ENCODE data around the gene PITPNM2. TPM values are rescaled to one million over a fixed set of nuclear protein-coding genes. Genes with fewer than 3 reads are reported as not detected.

PITPNM2 gene
- total RNA-seq, 1 donor from 2014 or later, result 30.2 TPM

- no peak for DNase-seq (ENCODE audit: extremely low read depth, low read depth, low spot score)
These were observed 5.7 kb downstream of the PITPNM2 start for GRCh38 chr12:123145211-123145610.

- no peak for DNase-seq (ENCODE audit: extremely low read depth, low read depth, low spot score)
These were observed 7.0 kb downstream of the PITPNM2 start for GRCh38 chr12:123143736-123144461.

- no peak for DNase-seq (ENCODE audit: extremely low read depth, low read depth, low spot score)
These were observed 7.8 kb downstream of the PITPNM2 start for GRCh38 chr12:123142921-123143735.

GRCh38 chr12:123142518-123142840 is 8.4 kb downstream of the PITPNM2 start:
- no peak for DNase-seq (ENCODE audit: extremely low read depth, low read depth, low spot score)

GRCh38 chr12:123141615-123142517 is 9.0 kb downstream of the PITPNM2 start:
- DNase-seq (ENCODE audit: extremely low read depth, low read depth, low spot score), result peak; percentile 45

- no peak for DNase-seq (ENCODE audit: extremely low read depth, low read depth, low spot score)
These were observed 9.9 kb downstream of the PITPNM2 start for GRCh38 chr12:123140676-123141614.

DNA sequence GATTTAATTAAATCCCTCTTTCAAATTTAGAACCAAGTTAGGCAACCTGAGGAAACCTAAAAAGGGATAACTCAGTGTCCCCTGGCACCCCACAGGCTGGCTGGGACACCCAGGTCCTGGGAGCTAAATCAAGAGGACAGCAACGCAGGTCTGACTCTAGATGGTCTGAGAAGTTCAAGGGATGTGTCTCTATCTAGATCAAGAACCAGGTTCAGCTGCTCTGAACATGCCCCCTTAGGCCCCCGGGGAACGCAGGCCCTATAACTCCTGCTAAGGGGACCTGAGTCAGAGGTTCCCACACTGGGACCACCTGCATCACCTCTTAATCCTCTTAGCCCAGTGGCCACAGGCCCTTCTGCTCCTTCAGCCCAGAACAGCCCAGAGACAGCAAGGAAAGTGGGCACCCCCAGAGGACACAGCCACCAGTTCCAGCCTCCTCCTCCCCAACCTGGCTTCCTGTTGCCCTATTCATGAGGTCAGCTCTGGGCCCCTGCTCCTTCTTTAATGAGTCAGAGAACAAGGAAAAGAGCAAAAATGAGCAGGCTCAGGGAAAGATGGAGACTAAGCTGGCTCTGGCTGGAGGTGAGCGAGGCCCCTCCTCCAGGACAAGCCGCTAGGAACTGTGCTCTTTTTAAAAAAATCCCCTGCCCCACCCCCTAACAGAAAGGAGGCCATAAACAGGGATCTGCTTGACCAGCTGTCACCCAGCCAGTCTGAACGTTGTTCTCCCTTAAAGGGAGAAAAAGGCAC is 10.8 kb downstream of the PITPNM2 start:
- no peak for DNase-seq (ENCODE audit: extremely low read depth, low read depth, low spot score)

- DNase-seq (ENCODE audit: extremely low read depth, low read depth, low spot score), result no peak
These were observed 15.2 kb downstream of the PITPNM2 start for GRCh38 chr12:123135688-123136087.

DNA sequence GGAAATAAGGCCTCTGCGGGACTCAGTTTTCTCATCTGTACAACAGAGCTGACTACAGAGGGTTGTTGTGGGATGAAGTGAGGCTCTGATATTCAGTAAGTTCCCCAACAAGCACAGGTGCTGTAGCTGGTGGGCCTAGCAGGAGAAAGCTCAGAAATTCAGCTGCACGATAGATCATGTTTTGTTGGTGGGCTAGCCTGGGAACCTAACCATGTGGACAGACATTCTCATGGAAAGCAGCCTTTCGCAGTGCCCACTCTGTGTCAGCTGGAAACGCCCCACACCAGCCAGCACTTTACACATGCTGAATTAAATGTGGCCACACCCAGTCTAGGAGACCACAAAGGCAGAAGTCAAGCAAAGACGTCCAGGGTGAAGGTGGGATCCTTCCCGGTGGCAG is 16.1 kb downstream of the PITPNM2 start:
- DNase-seq (ENCODE audit: extremely low read depth, low read depth, low spot score), result no peak

DNA sequence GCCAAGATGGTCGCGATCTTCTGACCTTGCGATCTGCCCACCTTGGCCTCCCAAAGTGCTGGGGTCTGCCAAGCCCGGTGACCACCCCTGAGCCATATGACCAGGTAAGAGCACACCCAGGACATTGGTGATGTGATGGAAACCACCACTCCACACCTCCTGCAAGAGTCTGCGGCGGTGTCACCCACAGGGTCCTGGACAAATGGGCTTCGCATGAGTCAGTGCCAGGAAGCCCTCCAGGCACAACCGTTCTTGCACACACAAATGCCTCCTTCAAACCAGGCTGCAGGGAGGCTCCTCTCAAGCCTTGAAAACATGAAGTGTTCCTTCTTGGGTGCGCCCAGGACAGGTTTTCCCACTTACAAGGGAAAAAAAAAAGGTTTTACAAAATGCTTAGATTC is 16.6 kb downstream of the PITPNM2 start:
- DNase-seq (ENCODE audit: extremely low read depth, low read depth, low spot score), result no peak

DNA sequence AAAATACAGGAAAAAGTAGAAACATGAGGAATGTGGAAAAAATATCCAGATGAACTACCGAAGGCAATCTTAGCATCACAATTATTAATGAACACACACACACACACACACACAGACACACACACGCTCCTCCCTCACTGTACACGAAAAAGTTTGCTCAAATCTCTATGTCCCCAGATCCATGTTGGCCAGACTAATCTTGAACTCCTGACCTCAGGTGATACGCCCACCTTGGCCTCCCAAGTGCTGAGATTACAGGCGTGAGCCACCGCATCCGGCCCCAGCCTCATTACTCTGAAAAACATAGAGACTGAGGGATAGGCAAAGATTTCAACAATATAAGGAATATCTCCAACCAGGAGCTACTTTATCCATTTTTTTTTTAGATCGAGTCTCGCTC is 17.2 kb downstream of the PITPNM2 start:
- no peak for DNase-seq (ENCODE audit: extremely low read depth, low read depth, low spot score)

- DNase-seq (ENCODE audit: extremely low read depth, low read depth, low spot score), result no peak
These were observed 17.8 kb downstream of the PITPNM2 start for GRCh38 chr12:123132951-123133619.

- no peak for DNase-seq (ENCODE audit: extremely low read depth, low read depth, low spot score)
These were observed 18.9 kb downstream of the PITPNM2 start for GRCh38 chr12:123131879-123132402.

DNA sequence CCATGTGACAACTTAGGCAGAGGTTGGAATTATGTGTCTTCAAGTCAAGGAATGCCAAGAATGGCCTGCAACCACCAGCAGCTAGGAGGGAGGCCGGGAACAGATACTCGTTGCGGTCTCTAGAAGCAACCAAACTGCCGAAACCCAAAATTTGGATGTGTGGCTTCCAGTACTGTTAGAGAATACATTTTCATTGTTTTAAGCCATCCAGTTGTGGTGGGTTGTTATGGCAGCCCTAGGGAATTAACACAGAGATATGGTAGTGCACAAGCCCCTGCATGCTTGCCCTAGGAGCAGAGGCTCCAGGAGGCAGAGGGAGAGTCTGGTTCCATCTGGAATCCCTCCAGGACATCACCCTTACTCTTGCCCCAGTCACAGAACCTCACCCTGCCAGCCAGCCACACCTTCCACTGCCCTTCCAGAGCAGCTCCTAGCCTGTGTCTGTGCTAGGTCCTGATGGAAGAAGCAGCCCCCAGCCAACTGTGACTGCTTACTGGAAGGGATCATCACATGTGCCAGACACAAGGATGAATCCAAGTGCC is 19.5 kb downstream of the PITPNM2 start:
- DNase-seq (ENCODE audit: extremely low read depth, low read depth, low spot score), result no peak

DNA sequence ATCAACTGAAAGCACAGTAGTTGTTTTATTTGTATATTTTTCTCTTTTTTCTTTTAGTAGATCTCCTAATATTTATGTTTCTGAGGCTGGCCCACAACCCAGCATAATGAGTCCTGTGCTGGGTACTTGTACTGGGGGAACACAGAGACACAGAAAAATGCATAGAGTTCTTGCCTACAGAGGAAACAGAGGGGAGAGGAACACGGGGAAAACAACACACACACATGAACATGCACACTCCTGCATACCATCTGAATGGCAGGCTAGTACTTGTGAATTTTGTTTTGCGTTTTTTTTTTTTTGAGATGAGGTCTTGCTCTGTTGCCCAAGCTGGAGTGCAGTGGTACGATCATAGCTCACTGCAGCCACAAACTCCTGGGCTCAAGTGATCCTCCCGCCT is 21.3 kb downstream of the PITPNM2 start:
- no peak for DNase-seq (ENCODE audit: extremely low read depth, low read depth, low spot score)

- DNase-seq (ENCODE audit: extremely low read depth, low read depth, low spot score), result no peak
These were observed 23.8 kb downstream of the PITPNM2 start for GRCh38 chr12:123127182-123127495.

DNA sequence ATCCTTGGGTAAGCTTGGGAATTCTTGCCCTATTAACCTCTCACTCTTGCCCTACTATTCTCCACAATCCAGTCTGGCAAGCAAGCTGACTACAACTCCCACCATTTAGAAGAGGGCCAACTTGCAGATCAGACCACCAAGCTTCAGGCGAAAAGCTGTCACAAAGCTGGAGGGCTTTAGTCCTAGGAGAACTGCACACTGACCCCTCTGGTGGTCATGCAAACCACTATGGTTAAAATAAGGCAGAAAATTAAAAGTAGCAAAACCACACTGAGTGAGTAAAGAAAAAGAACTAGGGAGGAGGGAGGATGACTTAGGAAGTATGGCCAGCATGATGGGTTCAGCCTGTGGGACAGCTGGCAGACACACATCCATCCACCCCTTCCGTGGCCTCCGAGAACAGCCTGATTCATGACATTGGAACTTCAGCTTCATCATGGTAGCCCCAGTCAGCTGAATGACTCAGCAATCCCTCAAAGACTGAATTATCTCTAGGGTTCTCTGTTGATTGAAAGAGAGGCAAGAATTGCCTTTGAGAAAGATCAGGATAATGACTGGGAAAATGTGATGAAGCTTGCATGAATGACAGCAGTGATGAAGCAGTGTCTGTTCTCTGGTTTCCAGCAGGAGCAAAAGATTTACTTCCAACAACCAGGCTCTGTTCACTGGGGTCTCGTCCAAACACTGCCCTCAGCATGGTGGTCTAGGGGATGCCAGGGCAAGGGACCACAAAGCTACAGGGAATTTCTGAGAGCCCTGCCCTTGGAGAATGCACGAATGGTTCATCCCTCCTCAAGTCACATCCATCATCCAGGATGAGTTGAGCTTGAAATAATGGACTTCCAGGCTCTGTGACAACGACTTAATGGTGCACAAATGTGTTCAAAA is 24.4 kb downstream of the PITPNM2 start:
- peak; percentile 57 for DNase-seq (ENCODE audit: extremely low read depth, low read depth, low spot score)

DNA sequence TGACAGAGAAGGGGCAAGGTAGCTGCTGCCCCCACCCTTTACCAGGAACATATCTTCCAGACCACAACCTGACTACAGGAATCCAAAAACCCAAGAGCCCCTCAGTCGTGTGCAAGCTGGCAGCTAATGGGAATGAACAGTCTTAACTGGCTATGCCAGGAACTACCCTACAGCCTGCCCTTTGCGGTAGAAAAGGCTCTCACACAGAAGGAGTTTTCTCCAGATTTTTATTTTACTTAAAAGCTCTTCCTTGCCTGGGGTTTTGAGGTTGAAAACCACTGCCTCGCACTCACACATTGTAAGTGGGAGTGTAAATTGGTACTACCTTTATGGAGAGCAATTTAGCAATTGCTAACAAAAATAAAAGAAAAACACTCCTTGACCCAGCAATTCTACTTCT is 28.3 kb downstream of the PITPNM2 start:
- DNase-seq (ENCODE audit: extremely low read depth, low read depth, low spot score), result no peak

Data from glomerular endothelial cell (primary cell).